K562 (cell line): Measurements from ENCODE around the gene CNTN6. TPM values are rescaled to one million over a fixed set of nuclear protein-coding genes. Genes with fewer than 3 reads are reported as not detected.

Experiments
- ATAC-seq: fragments of 200-7000 bp; cut with Tn5 transposase; 3 replicates; pipeline ENCODE4 v1.9.1; 2020; ENCODE audit warnings: moderate library complexity
- BruUV-seq: library from RNA; stranded (reverse); fragments of 400-500 nt; replicated peaks from 2 replicates; lab custom pipeline; 2021; lab: Mats Ljungman, UMichigan
- CTCF ChIA-PET: fragments of 300-600 bp; formaldehyde crosslinking; extraction: SDS; loops from one replicate; lab custom pipeline; 2021; ENCODE audit warnings: low intra/inter-chr PET ratio; lab: Yijun Ruan, JAX
- POLR2A ChIA-PET: fragments of 300-600, 350-650 bp; sonication (Branson Sonifier 250); formaldehyde crosslinking; extraction: SDS; loops from one replicate; lab custom pipeline; 2021; ENCODE audit warnings: antibody characterized with exemption, inconsistent platforms; lab: Yijun Ruan, JAX
- DNase-seq, 4 experiments: peaks; one replicate each; pipeline versions ENCODE4 v3.0.0 to v3.0.0-alpha.2; 2011 to 2018; ENCODE audit warnings: low spot score in 3 of 4, mixed read lengths in 3 of 4; ENCODE audit errors: extremely low read depth in 1 of 4
- FAIRE-seq: peaks from 2 replicates; lab custom pipeline; 2011; peaks lifted over from hg19 to GRCh38; lab: Jason Lieb, UNC
- H2AFZ ChIP-seq: 2 replicates; pipeline ENCODE4 v1.6.0; 2011; ENCODE audit warnings: low read depth, low read length, control low read depth, inconsistent platforms
- H3K27ac ChIP-seq: fragments of 200-600 bp; 3 replicates; pipeline ENCODE4 v1.8.0; 2011; ENCODE audit warnings: low read depth, mild to moderate bottlenecking, control low read depth, inconsistent platforms, low read length, moderate library complexity, mixed read lengths; ENCODE audit errors: extremely low read depth
- H3K27me3 ChIP-seq, 2 experiments: fragments of 300-600 bp in 1 of 2; 2 replicates in 1 of 2; 3 replicates in 1 of 2; pipeline versions ENCODE4 v1.6.0 to v1.8.0; 2011; ENCODE audit warnings: inconsistent platforms in 2 of 2, low read length in 2 of 2, mild to moderate bottlenecking in 1 of 2, mixed read lengths in 1 of 2, moderate library complexity in 1 of 2; ENCODE audit not compliant: control insufficient read depth in 2 of 2, insufficient read depth in 2 of 2
- H3K36me3 ChIP-seq: fragments of 300-600 bp; 3 replicates; pipeline ENCODE4 v1.8.0; 2011; ENCODE audit warnings: mild to moderate bottlenecking, low read length, inconsistent platforms; ENCODE audit not compliant: control insufficient read depth, insufficient read depth
- H3K4me1 ChIP-seq, 2 experiments: fragments of 200-600 bp in 1 of 2; replicated peaks in 1 of 2; 2 replicates in 1 of 2; 3 replicates in 1 of 2; pipeline versions ENCODE4 v1.5.1 to v1.8.0; 2011; ENCODE audit warnings: inconsistent platforms in 2 of 2, low read length in 2 of 2, mild to moderate bottlenecking in 1 of 2, mixed read lengths in 1 of 2, moderate library complexity in 1 of 2; ENCODE audit not compliant: control insufficient read depth in 2 of 2, insufficient read depth in 2 of 2
- H3K4me2 ChIP-seq: 2 replicates; pipeline ENCODE4 v1.6.1; 2011; ENCODE audit warnings: low read length, control low read depth, inconsistent platforms, mixed read lengths; ENCODE audit not compliant: insufficient read depth
- H3K4me3 ChIP-seq: fragments of 200-600 bp; sonication (generic), shearing (Covaris generic); 2 replicates; pipeline ENCODE4 v1.5.1; 2016; ENCODE audit warnings: control low read depth, inconsistent platforms
- H3K79me2 ChIP-seq: fragments of 200-600 bp; 3 replicates; pipeline ENCODE4 v1.8.0; 2011; ENCODE audit warnings: low read length, inconsistent platforms; ENCODE audit not compliant: control insufficient read depth, insufficient read depth
- H3K9ac ChIP-seq, 2 experiments: 2 replicates each; pipeline versions ENCODE4 v1.6.0 to v1.6.1; 2011; ENCODE audit warnings: low read depth in 2 of 2, low read length in 2 of 2, control low read depth in 1 of 2, inconsistent platforms in 1 of 2, mild to moderate bottlenecking in 1 of 2, mixed read lengths in 1 of 2; ENCODE audit not compliant: insufficient read depth in 1 of 2
- H3K9me1 ChIP-seq: one replicate; pipeline ENCODE4 v1.6.0; 2011; ENCODE audit warnings: inconsistent platforms, mild to moderate bottlenecking, low read length, moderate library complexity; ENCODE audit not compliant: control insufficient read depth, insufficient read depth
- H3K9me3 ChIP-seq: replicated peaks from 2 replicates; pipeline ENCODE4 v1.5.1; 2011; ENCODE audit warnings: low read depth, low read length, inconsistent platforms; ENCODE audit not compliant: control insufficient read depth, insufficient read depth
- H4K20me1 ChIP-seq: replicated peaks from 2 replicates; pipeline ENCODE4 v1.6.1; 2011; ENCODE audit warnings: low read length, inconsistent platforms, mixed read lengths; ENCODE audit not compliant: control insufficient read depth, insufficient read depth
- HMGN3 ChIP-seq: IDR thresholded peaks from 2 replicates; pipeline ENCODE4 v1.6.1; 2011; ENCODE audit warnings: borderline replicate concordance, low read depth, mild to moderate bottlenecking, mixed read lengths, low read length; ENCODE audit not compliant: insufficient read length; ENCODE audit errors: extremely low read depth
- MTA2 ChIP-seq: fragments of 450-650 bp; IDR thresholded peaks from 2 replicates; pipeline ENCODE4 v1.6.1; 2016; ENCODE audit warnings: low read depth
- NKRF ChIP-seq: fragments of 450-650 bp; IDR thresholded peaks from 2 replicates; pipeline ENCODE4 v1.6.1; 2016; ENCODE audit warnings: borderline replicate concordance
- RBM14 ChIP-seq: fragments of 200-400 bp; formaldehyde crosslinking; IDR thresholded peaks from 2 replicates; pipeline ENCODE4 v1.6.1; 2018; ENCODE audit warnings: low read depth, mild to moderate bottlenecking, low read length, moderate library complexity, borderline replicate concordance; ENCODE audit not compliant: insufficient read depth
- SMARCA4 ChIP-seq: fragments of 450-650 bp; IDR thresholded peaks from 2 replicates; pipeline ENCODE4 v1.6.1; 2016
- SMARCE1 ChIP-seq: fragments of 450-650 bp; IDR thresholded peaks from 2 replicates; pipeline ENCODE4 v1.7.1; 2016; ENCODE audit warnings: mild to moderate bottlenecking
- SP1 ChIP-seq: sonication (generic); formaldehyde crosslinking; IDR thresholded peaks from 2 replicates; pipeline ENCODE4 v1.8.1; 2022; ENCODE audit warnings: mild to moderate bottlenecking, missing genetic modification reagents
- ZBTB1 ChIP-seq: sonication (generic); formaldehyde crosslinking; IDR thresholded peaks from 2 replicates; pipeline ENCODE4 v1.8.1; 2023; ENCODE audit warnings: missing genetic modification reagents, low read depth, mild to moderate bottlenecking, borderline replicate concordance
- ZNF184 ChIP-seq: sonication (generic); formaldehyde crosslinking; IDR thresholded peaks from 2 replicates; pipeline ENCODE4 v1.5.0; 2020; ENCODE audit warnings: missing genetic modification reagents
- ZNF23 ChIP-seq: fragments of 250-450 bp; sonication (Bioruptor Pico); IDR thresholded peaks from 2 replicates; pipeline ENCODE4 v1.4.0; 2020; ENCODE audit warnings: mild to moderate bottlenecking
- ZNF699 ChIP-seq: fragments of 250-450 bp; sonication (Bioruptor Pico); IDR thresholded peaks from 2 replicates; pipeline ENCODE4 v1.8.0; 2021; ENCODE audit warnings: mild to moderate bottlenecking, moderate library complexity; ENCODE audit not compliant: insufficient replicate concordance
- ZNF764 ChIP-seq: fragments of 250-450 bp; sonication (Bioruptor Pico); IDR thresholded peaks from 2 replicates; pipeline ENCODE4 v1.4.0; 2020; ENCODE audit warnings: low read depth, mild to moderate bottlenecking, moderate library complexity
- WGBS: fragments of 100-300 bp; shearing (Covaris generic); methylation state at CpG from one replicate; pipeline ENCODE4 v1.1.6; 2016; ENCODE audit warnings: low coverage, mixed read lengths; ENCODE audit not compliant: insufficient coverage; ENCODE audit errors: missing lambda C conversion rate; 5-methylcytosine and 5-hydroxymethylcytosine counted together
- in situ Hi-C: fragments of 300-500 bp; cut with MboI; formaldehyde crosslinking; loops from 4 replicates; pipeline ENCODE4 v1.15.0; 2018; ENCODE audit warnings: inconsistent platforms, mixed read lengths
- intact Hi-C: fragments of 100-400 bp; cut with micrococcal nuclease; formaldehyde crosslinking; loops from 2 replicates; pipeline ENCODE4 v1.14.2; 2022
- polyA plus RNA-seq, 8 experiments: library from polyadenylated mRNA; depleted of rRNA in 4 of 8; stranded (reverse) in 5 of 8; unstranded in 3 of 8; fragments of >200 nt; fragmentation: Nextera tagmentation in 2 of 8; fragmentation: Illumina TruSeq in 1 of 8; extraction: Ambion mirVana in 2 of 8; extraction: Trizol in 1 of 8; gene quantifications; 2 replicates each; pipeline versions ENCODE4 v1.2.1 to v1.2.3, GENCODE V29; 2011 to 2014; ENCODE audit warnings: inconsistent platforms in 1 of 8, missing spikeins in 1 of 8
- total RNA-seq, 7 experiments: library from RNA; depleted of rRNA in 6 of 7; stranded (reverse); fragments of >200 nt in 6 of 7; fragmentation: Illumina TruSeq in 2 of 7; extraction: Trizol in 2 of 7; gene quantifications; 2 replicates each; pipeline versions ENCODE4 v1.2.1 to v1.2.3, GENCODE V29; 2011 to 2021; ENCODE audit warnings: low replicate concordance in 1 of 7
- TF ChIP-seq, protein P1 (sequence below): fragments of 450-650 bp; formaldehyde crosslinking; IDR thresholded peaks from 2 replicates; pipeline ENCODE4 v1.4.0; 2020; ENCODE audit warnings: mild to moderate bottlenecking, mixed read lengths

CNTN6 gene
- total and polyA plus RNA-seq, 9 of the 15 experiments (the other 6 are each of a cell fraction or from before 2014, with no cell fraction given), result not detected

GRCh38 chr3:1214933-1215332 lies 122.1 kb downstream of the CNTN6 start:
- intact Hi-C loops (no loop called here), in situ Hi-C loops (no loop called here)
- no peaks in the 10 kb centered on the region for H3K36me3 ChIP-seq
- 0 out of 2 replicates have a peak, but pooled peaks cover 2% of the 10 kb centered on the region for H3K9me3 ChIP-seq
- no peak overlapping the region for H2AFZ ChIP-seq
- no peaks in the 10 kb centered on the region for H3K79me2 ChIP-seq
- TF ChIP-seq, protein P1, sequence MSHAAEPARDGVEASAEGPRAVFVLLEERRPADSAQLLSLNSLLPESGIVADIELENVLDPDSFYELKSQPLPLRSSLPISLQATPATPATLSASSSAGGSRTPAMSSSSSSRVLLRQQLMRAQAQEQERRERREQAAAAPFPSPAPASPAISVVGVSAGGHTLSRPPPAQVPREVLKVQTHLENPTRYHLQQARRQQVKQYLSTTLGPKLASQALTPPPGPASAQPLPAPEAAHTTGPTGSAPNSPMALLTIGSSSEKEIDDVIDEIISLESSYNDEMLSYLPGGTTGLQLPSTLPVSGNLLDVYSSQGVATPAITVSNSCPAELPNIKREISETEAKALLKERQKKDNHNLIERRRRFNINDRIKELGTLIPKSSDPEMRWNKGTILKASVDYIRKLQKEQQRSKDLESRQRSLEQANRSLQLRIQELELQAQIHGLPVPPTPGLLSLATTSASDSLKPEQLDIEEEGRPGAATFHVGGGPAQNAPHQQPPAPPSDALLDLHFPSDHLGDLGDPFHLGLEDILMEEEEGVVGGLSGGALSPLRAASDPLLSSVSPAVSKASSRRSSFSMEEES (CRISPR knock-in tag), result no peak
- TF ChIP-seq ZNF23 (CRISPR knock-in tag), result no peak
- TF ChIP-seq ZBTB1 (CRISPR knock-in tag), result no peak
- FAIRE-seq (no peak), DNase-seq (no peak), ATAC-seq (no peak)
- H3K9ac ChIP-seq, result no peak overlapping the region
- no peaks in the 10 kb centered on the region for H3K27me3 ChIP-seq
- CTCF ChIA-PET, result no interaction called here
- no peaks in the 10 kb centered on the region for H4K20me1 ChIP-seq
- no TSS peak for BruUV-seq
- no peaks in the 10 kb centered on the region for H3K9me1 ChIP-seq
- POLR2A ChIA-PET, result no interaction called here
- no peak overlapping the region for H3K4me2 ChIP-seq
- WGBS, result 2% methylated on average over 3 of the region's 3 CpGs
- H3K27ac ChIP-seq, result no peak overlapping the region
- H3K4me3 ChIP-seq, result no peak overlapping the region
- H3K4me1 ChIP-seq, result no peaks in the 10 kb centered on the region

- H3K4me1 ChIP-seq, result no peaks in the 10 kb centered on the region
- in situ Hi-C loops, result no loop called here
- 0% methylated on average over 1 of the region's 1 CpG for WGBS
- H3K4me3 ChIP-seq, result no peak overlapping the region
- no peak overlapping the region for H3K27ac ChIP-seq
- DNase-seq (no peak), ATAC-seq (no peak), FAIRE-seq (no peak)
- no peak overlapping the region for H3K4me2 ChIP-seq
- 0 out of 2 replicates have a peak, but pooled peaks cover 2% of the 10 kb centered on the region for H3K9me3 ChIP-seq
- ChIA-PET CTCF (no interaction called here), POLR2A (no interaction called here)
- H3K27me3 ChIP-seq, result no peaks in the 10 kb centered on the region
- intact Hi-C loops, result no loop called here
- no peaks in the 10 kb centered on the region for H3K9me1 ChIP-seq
- BruUV-seq, result no TSS peak
- H2AFZ ChIP-seq, result no peak overlapping the region
- H3K9ac ChIP-seq, result no peak overlapping the region
- no peaks in the 10 kb centered on the region for H3K79me2 ChIP-seq
- no peaks in the 10 kb centered on the region for H3K36me3 ChIP-seq
- H4K20me1 ChIP-seq, result no peaks in the 10 kb centered on the region
- TF ChIP-seq HMGN3 (no peak), SMARCE1 (no peak), NKRF (no peak), ZNF699 (CRISPR knock-in tag) (no peak), RBM14 (no peak), ZNF184 (CRISPR knock-in tag) (no peak), MTA2 (no peak), SP1 (no peak), ZNF764 (no peak), SMARCA4 (no peak)
Measured at GRCh38 chr3:1216856-1217255, 124.0 kb downstream of the CNTN6 start.
